Posterior vena cava (tissue), 2 donors: ENCODE data around the gene GNAI2. TPM values are rescaled to one million over a fixed set of nuclear protein-coding genes. Genes with fewer than 3 reads are reported as not detected.

ENCODE experiments used
- DNase-seq: peaks from one replicate; pipeline ENCODE4 v3.0.0-alpha.2; 2020; ENCODE audit warnings: low spot score
- intact Hi-C, 2 donors: fragments of 100-400 bp; cut with DNase I; formaldehyde crosslinking; loops; one replicate each; pipeline versions ENCODE4 v1.14.1 to v1.14.2; 2022 to 2023
- long read RNA-seq, 2 donors: library from polyadenylated mRNA; unstranded; transcript quantifications; one replicate each; pipeline ENCODE4 v2.0.0, GENCODE V29; 2020 to 2021
- total RNA-seq, 2 donors: library from RNA; stranded (reverse); fragmentation: NEBNext Ultra II Directional; extraction: Animal tissue kit (Norgen Biotek cat#: 25700); gene quantifications; one replicate each; pipeline ENCODE4 v1.2.1, GENCODE V29; 2021
- donor health status: DM: yes; HTN: yes; CAD: no.
- donor health status: DM: yes; HTN: yes; CAD: no.

Gene GNAI2
- total RNA-seq: 100 to 1,000 TPM; 261 to 265 TPM
- long read RNA-seq, donor 1, transcript GNAI2-202 (9 exons, 2,464 nt): major isoform, 116 of 153 reads
- long read RNA-seq, donor 1, partial matches to known transcripts: 12 of 153 reads
- long read RNA-seq, donor 1, other reads (novel, unspliced or antisense): 23 of 153 reads
- long read RNA-seq, donor 2, transcript GNAI2-203 (9 exons, 2,407 nt): minor isoform, 11 of 70 reads
- long read RNA-seq, donor 2, transcript GNAI2-202 (9 exons, 2,464 nt): major isoform, 15 of 70 reads
- long read RNA-seq, donor 2, partial matches to known transcripts: 27 of 70 reads
- long read RNA-seq, donor 2, other reads (novel, unspliced or antisense): 13 of 70 reads

DNA sequence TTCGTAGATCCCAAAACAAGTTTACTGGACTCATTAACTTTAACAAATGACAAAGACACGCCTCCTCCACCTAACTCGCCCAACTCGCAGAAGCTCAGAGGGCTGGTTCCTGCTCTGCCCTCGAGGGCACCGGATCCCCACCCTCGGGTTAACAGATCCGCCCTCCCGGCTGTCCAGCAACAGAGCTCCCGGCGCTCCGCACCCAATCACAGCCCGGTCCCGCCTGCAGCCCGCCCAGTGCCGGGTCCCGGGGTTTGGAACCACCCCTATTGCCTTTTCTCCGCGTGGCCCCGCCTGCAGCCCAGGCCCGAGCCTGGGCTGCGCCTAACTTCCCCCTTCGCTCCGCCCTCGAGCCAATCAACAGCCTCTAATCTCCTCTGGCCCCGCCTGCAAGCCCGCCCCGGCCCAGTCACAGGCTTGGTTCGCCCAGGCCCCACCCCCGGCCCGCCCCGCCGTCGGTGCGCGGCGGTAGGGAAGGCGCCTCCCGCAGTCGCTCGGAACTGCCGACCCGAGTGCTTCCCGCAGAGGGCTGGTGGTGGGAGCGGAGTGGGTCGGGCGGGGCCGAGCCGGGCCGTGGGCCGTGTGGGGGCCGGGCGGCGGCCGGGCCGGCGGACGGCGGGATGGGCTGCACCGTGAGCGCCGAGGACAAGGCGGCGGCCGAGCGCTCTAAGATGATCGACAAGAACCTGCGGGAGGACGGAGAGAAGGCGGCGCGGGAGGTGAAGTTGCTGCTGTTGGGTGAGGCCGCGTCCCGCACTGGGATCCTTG, at the start of gene GNAI2:
Gene GNAI2, plus strand, starts transcription at position 489 of the 768 bp plus-strand sequence. Its CDS starts 132 bp downstream, at position 621.
- intact Hi-C loops: no loop called here
- DNase-seq: peak; percentile 99

- DNase-seq: no peak
- intact Hi-C loops: loop anchor here in 1 of 2 donors (2.0 kb wide), 1 partner anchor 65 kb away; no protein-coding TSS in a partner anchor
Observed at GRCh38 chr3:50187750-50188149, 48.3 kb upstream of the GNAI2 start.

DNA sequence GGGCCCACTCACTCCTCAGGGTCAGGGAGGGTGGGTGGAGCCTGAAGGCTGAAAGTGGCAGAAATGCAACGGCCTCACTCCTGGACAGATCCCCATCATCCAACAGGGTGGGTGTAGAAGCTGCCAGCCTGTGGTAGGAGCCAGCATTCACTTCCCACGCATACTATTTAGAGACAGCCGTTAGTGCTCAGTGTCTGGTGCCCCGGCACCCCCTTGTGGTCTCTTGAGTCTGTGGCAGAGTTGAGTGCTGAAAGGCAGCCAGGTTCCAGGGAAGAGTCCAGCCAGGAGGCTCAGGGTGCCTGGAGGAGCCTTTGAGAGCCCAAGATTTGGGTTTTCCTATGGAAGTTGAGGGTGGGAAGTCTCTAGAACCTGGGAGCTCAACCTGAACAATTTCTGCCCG, 46.7 kb upstream of the GNAI2 start:
- intact Hi-C loops: loop anchor here (1.0 to 2.0 kb wide), 2 partner anchors 66 to 68 kb away; no protein-coding TSS in a partner anchor
- no peak for DNase-seq

DNA sequence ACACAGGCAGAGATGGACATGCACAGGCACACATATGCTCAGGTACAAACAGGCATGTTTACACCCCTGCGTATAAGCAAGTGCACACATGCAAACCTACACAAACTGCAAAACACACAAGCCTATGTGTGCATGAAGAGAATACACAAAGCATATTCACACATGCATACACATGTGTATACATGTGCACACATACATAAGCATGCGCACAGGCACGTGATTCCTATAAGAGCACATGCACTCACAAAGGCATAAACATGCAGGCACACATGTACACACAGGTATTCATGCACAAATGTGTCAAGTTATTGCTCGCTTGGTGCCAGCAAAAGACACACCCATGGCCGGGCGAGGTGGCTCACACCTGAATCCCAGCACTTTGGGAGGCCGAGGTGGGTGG, 46.0 kb upstream of the GNAI2 start:
- no peak for DNase-seq
- intact Hi-C loops: loop anchor here (1.0 to 5.0 kb wide), 3 partner anchors 67 to 87 kb away; partner anchors contain the start of gene LSMEM2 (in 1 of the 2)

DNA sequence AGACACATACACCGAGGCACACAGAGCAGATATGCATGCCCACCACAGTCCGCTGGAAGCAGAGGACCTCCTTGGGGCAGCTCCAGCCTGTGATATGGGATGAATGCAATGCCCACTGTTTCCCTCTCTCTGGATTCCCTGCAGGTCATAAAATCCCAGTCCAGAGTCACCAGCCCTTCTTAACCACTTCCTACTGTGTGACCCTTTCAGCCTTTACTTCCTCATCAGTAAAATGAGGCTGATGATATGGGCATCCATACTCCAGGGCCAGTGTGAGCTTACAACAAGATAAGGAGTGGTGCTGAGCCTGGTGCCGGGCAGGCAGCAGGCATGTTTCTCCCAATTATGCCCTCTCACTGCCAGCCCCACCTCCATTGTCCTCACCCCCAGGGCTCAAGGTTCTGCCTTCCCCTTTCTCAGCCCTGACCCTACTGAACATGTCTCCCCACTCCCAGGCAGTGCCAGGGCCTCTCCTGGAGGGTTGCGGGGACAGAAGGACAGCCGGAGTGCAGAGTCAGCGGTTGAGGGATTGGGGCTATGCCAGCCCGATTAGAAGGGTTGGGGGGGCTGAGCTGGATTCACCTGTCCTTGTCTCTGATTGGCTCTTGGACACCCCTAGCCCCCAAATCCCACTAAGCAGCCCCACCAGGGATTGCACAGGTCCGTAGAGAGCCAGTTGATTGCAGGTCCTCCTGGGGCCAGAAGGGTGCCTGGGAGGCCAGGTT, 44.9 kb upstream of the GNAI2 start, which contains the start of gene GNAT1:
Gene GNAT1, plus strand, starts transcription at position 675 of the 725 bp plus-strand sequence. CDS start 116 bp downstream, outside the sequence.
- DNase-seq: no peak
- intact Hi-C loops: loop anchor here in 1 of 2 donors (5.0 kb wide), 1 partner anchor 86 kb away; the partner anchor contains the start of gene LSMEM2

DNA sequence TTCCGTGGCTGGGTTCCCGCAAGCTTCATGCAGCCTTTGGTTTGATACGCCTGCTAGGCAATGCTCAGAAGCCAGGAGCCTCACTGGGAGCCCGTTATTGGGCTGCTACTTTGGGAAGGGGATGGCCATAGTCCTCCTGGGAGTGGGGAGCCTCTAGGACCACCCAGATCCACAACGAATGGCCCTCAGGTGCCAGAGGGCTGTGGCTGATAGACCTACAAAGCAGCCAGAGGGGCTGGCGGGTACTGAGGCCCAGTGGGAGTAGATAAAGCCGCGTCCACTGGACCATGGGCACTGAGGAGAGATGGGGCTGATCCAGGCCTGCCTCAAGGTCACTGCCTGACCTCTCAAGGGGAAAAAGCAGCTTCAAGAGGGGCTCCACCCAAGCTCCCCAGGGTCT, 43.9 kb upstream of the GNAI2 start:
- no peak for DNase-seq
- intact Hi-C loops: loop anchor here in 1 of 2 donors (5.0 kb wide), 1 partner anchor 85 kb away; the partner anchor contains the start of gene LSMEM2

- intact Hi-C loops: loop anchor here in 1 of 2 donors (5.0 kb wide), 1 partner anchor 85 kb away; the partner anchor contains the start of gene LSMEM2
- DNase-seq: peak; percentile 92
Observed at GRCh38 chr3:50192689-50193141, 43.3 kb upstream of the GNAI2 start.

DNA sequence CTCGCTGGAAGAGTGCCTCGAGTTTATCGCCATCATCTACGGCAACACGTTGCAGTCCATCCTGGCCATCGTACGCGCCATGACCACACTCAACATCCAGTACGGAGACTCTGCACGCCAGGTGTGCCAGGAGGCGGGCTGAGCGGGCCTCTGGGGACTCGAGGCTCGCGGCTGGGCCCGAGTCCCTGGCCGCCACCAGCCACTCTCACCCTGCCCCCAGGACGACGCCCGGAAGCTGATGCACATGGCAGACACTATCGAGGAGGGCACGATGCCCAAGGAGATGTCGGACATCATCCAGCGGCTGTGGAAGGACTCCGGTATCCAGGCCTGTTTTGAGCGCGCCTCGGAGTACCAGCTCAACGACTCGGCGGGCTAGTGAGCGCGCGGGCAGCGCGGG, 42.7 kb upstream of the GNAI2 start:
- no peak for DNase-seq
- intact Hi-C loops: loop anchor here in 1 of 2 donors (5.0 kb wide), 1 partner anchor 84 kb away; the partner anchor contains the start of gene LSMEM2

DNA sequence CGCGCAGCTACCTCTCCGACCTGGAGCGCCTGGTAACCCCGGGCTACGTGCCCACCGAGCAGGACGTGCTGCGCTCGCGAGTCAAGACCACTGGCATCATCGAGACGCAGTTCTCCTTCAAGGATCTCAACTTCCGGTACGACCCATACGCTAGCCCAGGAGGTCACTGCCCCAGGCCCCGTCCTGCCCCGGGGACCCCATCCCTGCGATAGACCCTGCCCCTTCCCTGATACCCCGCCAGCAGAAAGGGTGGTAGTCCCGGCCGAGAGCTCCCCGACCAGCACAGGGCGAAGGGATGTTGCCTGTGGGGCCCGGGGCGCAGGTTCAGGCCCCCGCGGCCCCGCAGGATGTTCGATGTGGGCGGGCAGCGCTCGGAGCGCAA, 42.3 kb upstream of the GNAI2 start:
- intact Hi-C loops: loop anchor here (2.0 to 5.0 kb wide), 3 partner anchors 31 to 84 kb away; partner anchors contain the start of gene LSMEM2 (in 1 of the 2)
- no peak for DNase-seq

- intact Hi-C loops: loop anchor here (2.0 to 5.0 kb wide), 3 partner anchors 30 to 83 kb away; partner anchors contain the start of gene LSMEM2 (in 1 of the 2)
- peak; percentile 87 for DNase-seq
Observed at GRCh38 chr3:50194128-50194902, 41.7 kb upstream of the GNAI2 start.

GRCh38 chr3:50194903-50195500, 41.0 kb upstream of the GNAI2 start:
- intact Hi-C loops: loop anchor here (2.0 to 5.0 kb wide), 3 partner anchors 30 to 82 kb away; partner anchors contain the start of gene LSMEM2 (in 1 of the 2)
- DNase-seq: no peak

DNA sequence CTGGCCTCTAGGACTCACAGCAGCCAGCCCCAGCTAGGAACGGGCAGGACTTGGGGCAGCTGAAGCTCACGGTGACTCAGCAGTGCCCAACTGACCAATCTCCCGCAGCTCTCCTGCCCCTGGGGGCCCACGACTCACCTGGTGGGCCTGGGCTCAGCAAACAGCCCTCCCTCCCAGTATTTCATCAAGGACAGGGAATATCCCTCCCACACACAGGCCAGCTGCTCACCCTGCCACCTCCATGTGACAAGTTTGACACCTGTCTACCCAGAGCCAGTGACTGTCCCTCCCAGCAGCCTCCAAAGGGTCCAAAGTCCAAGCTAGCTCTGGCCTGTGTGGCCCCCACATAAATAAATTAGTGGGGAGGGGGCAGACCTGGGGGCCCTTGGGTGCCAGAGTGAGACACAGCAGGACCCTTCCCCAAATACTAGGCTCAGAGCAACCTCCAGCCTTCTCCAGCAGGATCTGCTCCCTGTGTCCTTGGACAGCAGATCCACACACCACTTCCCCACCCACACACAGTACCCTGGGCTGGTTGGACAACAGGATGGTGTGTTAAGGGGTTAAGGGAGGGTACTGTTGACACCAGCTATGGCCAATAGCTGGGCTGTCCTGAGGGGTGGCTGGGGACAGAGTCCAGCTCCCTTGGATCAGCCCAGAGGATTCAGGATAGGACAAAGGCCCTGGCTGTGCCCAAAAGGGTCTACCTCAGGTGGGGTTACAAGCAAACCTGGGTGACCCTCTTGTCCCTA, 40.3 kb upstream of the GNAI2 start:
- intact Hi-C loops: loop anchor here (2.0 kb wide), 2 partner anchors 29 to 77 kb away; no protein-coding TSS in a partner anchor
- no peak for DNase-seq

DNA sequence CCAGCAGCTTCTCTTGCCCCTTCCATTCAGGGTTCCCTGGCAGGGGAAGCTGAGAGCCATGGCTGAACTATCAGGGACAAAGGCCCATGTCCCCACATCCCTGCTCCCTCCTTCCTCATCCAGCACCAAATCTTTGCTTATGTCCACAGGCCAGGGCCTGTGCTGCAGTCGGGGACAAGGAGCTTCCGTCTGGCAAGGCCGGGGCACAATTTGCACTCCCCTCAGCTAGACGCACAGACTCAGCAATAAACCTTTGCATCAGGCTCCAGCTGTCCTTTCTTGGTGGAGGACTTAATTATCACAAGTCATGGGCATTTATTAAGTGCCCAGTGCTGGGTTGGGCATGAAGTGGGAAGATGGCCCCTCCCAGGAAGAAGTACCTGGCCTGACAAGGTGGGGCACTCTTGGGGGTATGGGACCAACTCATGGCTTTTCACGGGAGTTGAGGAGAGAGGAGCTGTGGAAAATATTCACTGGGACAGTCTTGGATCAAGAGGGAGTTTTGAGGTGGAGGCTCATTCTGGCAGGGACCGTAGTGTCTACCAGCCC, 39.7 kb upstream of the GNAI2 start:
- no peak for DNase-seq
- intact Hi-C loops: no loop called here

- no peak for DNase-seq
- intact Hi-C loops: no loop called here
Observed at GRCh38 chr3:50201573-50202315, 34.3 kb upstream of the GNAI2 start.

DNA sequence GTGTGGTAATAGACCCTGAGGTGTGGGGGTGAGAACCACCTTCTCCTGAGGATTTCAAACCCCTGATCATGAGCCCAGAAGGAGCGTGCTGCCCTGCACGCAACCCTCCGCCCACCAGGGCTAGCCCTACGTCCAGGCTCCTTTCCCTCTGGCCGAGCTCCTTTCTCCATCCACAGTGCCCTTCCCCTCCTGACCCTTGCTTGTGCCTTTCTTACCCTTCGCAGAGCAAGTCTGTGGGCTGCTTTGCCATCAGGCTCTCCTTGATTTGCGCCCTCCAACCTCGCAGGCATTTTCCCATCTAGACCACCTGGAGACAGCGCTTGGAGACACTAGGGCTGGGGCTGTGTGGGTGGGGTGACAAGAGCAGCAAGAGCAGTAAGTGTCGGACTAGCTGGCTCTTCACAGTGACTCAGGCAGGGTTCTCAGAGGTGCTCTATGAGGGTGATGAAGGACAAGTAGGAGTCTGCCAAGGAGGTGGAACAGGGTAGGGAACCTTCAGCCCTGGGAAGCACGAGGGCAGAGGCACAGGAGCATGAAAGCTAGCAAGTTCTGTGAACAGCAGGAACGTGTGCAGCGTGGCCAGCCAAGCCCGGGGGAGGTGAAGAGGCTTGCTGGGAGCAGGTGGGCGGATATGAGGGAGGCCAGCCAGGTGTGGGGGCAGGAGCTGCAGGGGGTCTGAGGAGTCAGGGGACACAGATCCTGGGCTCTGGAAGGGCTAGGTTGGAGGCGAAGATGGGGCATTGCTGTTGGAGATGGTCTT, 33.5 kb upstream of the GNAI2 start:
- intact Hi-C loops: no loop called here
- DNase-seq: no peak
